ENCODE results near the gene CFHR5. TPM values are rescaled to one million over a fixed set of nuclear protein-coding genes. Genes with fewer than 3 reads are reported as not detected.
"Not testable (repeated sequence)": the region's sequence is repeated elsewhere in the genome, so short reads cannot be mapped to it uniquely, and the experiment has no call there.

Gene CFHR5
- total RNA-seq, 4 donors from 2014 or later: not detected

- DNase-seq (ENCODE audit: low spot score) (no peak), ATAC-seq (ENCODE audit: low FRiP score) (no peak)
- no peak for TF ChIP-seq CTCF (IDR thresholded peaks at IDR 0.05)
Measured at GRCh38 chr1:197021716-197022115, 44.4 kb downstream of the CFHR5 start.

- ATAC-seq (ENCODE audit: low FRiP score) (no peak), DNase-seq (ENCODE audit: low spot score) (no peak)
- no peak for TF ChIP-seq CTCF (IDR thresholded peaks at IDR 0.05)
Measured at GRCh38 chr1:197024460-197024859, 47.1 kb downstream of the CFHR5 start.

GRCh38 chr1:197027359-197027758, 50.0 kb downstream of the CFHR5 start:
- ATAC-seq (ENCODE audit: low FRiP score) (no peak), DNase-seq (ENCODE audit: low spot score) (no peak)
- TF ChIP-seq CTCF (IDR thresholded peaks at IDR 0.05): no peak

- ATAC-seq (ENCODE audit: low FRiP score): no peak
- no peak for TF ChIP-seq CTCF (IDR thresholded peaks at IDR 0.05)
- DNase-seq (ENCODE audit: low spot score): no peak
Measured at GRCh38 chr1:197029749-197030148, 52.4 kb downstream of the CFHR5 start.

GRCh38 chr1:197034631-197035339, 57.4 kb downstream of the CFHR5 start:
- not testable (repeated sequence) for DNase-seq (ENCODE audit: low spot score); ATAC-seq (ENCODE audit: low FRiP score)

GRCh38 chr1:197036861-197037260, 59.5 kb downstream of the CFHR5 start:
- no peak for ATAC-seq (ENCODE audit: low FRiP score)
- TF ChIP-seq CTCF (IDR thresholded peaks at IDR 0.05): no peak
- no peak for DNase-seq (ENCODE audit: low spot score)

GRCh38 chr1:197041486-197042353, 64.4 kb downstream of the CFHR5 start:
- TF ChIP-seq CTCF (IDR thresholded peaks at IDR 0.05): no peak
- no peak for ATAC-seq (ENCODE audit: low FRiP score)
- no peak for DNase-seq (ENCODE audit: low spot score)

Measured in omental fat pad (tissue), 4 donors.